ENCODE results near the gene SNX33.

SNX33 gene

GRCh38 chr15:75659928-75660645 is 12.4 kb downstream of the SNX33 start:
- Histone ChIP-seq H3K27me3 (ENCODE audit: insufficient read depth, poor library complexity, severe bottlenecking) (no peaks in the 10 kb centered on the region), H3K27ac (replicated peaks) (no peak overlapping the region), H3K4me3 (replicated peaks; ENCODE audit: insufficient read depth, low read length) (no peak overlapping the region)
- TF ChIP-seq, protein P1, sequence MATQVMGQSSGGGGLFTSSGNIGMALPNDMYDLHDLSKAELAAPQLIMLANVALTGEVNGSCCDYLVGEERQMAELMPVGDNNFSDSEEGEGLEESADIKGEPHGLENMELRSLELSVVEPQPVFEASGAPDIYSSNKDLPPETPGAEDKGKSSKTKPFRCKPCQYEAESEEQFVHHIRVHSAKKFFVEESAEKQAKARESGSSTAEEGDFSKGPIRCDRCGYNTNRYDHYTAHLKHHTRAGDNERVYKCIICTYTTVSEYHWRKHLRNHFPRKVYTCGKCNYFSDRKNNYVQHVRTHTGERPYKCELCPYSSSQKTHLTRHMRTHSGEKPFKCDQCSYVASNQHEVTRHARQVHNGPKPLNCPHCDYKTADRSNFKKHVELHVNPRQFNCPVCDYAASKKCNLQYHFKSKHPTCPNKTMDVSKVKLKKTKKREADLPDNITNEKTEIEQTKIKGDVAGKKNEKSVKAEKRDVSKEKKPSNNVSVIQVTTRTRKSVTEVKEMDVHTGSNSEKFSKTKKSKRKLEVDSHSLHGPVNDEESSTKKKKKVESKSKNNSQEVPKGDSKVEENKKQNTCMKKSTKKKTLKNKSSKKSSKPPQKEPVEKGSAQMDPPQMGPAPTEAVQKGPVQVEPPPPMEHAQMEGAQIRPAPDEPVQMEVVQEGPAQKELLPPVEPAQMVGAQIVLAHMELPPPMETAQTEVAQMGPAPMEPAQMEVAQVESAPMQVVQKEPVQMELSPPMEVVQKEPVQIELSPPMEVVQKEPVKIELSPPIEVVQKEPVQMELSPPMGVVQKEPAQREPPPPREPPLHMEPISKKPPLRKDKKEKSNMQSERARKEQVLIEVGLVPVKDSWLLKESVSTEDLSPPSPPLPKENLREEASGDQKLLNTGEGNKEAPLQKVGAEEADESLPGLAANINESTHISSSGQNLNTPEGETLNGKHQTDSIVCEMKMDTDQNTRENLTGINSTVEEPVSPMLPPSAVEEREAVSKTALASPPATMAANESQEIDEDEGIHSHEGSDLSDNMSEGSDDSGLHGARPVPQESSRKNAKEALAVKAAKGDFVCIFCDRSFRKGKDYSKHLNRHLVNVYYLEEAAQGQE (IDR thresholded peaks at IDR 0.05; ENCODE audit: insufficient replicate concordance, low read depth): no peak
- TF ChIP-seq GABPA (IDR thresholded peaks at IDR 0.05; ENCODE audit: low read depth): no peak
- TF ChIP-seq, protein P2, sequence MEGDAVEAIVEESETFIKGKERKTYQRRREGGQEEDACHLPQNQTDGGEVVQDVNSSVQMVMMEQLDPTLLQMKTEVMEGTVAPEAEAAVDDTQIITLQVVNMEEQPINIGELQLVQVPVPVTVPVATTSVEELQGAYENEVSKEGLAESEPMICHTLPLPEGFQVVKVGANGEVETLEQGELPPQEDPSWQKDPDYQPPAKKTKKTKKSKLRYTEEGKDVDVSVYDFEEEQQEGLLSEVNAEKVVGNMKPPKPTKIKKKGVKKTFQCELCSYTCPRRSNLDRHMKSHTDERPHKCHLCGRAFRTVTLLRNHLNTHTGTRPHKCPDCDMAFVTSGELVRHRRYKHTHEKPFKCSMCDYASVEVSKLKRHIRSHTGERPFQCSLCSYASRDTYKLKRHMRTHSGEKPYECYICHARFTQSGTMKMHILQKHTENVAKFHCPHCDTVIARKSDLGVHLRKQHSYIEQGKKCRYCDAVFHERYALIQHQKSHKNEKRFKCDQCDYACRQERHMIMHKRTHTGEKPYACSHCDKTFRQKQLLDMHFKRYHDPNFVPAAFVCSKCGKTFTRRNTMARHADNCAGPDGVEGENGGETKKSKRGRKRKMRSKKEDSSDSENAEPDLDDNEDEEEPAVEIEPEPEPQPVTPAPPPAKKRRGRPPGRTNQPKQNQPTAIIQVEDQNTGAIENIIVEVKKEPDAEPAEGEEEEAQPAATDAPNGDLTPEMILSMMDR (IDR thresholded peaks at IDR 0.05; ENCODE audit: insufficient read depth, low read length): no peak
- DNase-seq (ENCODE audit: low read depth in 1 of 2, low spot score in 1 of 2): no peak

- Histone ChIP-seq H3K4me3 (replicated peaks; ENCODE audit: insufficient read depth, low read length) (no peak overlapping the region), H3K27me3 (ENCODE audit: insufficient read depth, poor library complexity, severe bottlenecking) (no peaks in the 10 kb centered on the region), H3K27ac (replicated peaks) (no peak overlapping the region)
- TF ChIP-seq, protein P2 (IDR thresholded peaks at IDR 0.05; ENCODE audit: insufficient read depth, low read length): no peak
- no peak for TF ChIP-seq GABPA (IDR thresholded peaks at IDR 0.05; ENCODE audit: low read depth)
- no peak for TF ChIP-seq SPI1 (IDR thresholded peaks at IDR 0.05; ENCODE audit: borderline replicate concordance, low read depth)
- TF ChIP-seq, protein P1 (IDR thresholded peaks at IDR 0.05; ENCODE audit: insufficient replicate concordance, low read depth): no peak
- no peak for TF ChIP-seq POLR2AphosphoS5 (IDR thresholded peaks at IDR 0.05; ENCODE audit: low read depth)
- no peak for DNase-seq (ENCODE audit: low read depth in 1 of 2, low spot score in 1 of 2)
Observed at GRCh38 chr15:75661100-75661755, 13.5 kb downstream of the SNX33 start.

DNA sequence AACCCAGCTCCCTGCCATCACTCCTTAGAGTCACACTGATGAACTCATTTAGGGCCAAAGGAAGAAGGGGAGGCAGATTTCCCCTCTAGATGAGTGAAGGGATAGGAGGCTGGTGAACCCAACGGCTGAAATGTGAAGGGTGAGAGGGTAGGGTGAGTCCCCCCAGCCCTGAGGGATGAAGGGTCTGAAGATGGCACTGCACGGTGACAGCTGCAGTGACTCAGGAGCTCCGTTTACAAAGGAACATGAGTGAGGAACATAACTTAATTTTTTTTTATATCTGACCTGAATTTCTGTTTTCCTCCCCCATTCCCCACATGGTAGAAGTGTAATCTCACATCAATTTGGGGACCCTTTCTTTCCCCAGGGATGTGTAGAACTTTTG is 14.0 kb downstream of the SNX33 start:
- no peak overlapping the region for H3K27ac ChIP-seq (replicated peaks)
- no peaks in the 10 kb centered on the region for H3K27me3 ChIP-seq (ENCODE audit: insufficient read depth, poor library complexity, severe bottlenecking)
- no peak overlapping the region for H3K4me3 ChIP-seq (replicated peaks; ENCODE audit: insufficient read depth, low read length)
- no peak for DNase-seq (ENCODE audit: low read depth in 1 of 2, low spot score in 1 of 2)
- TF ChIP-seq GABPA (IDR thresholded peaks at IDR 0.05; ENCODE audit: low read depth) (no peak), POLR2AphosphoS5 (IDR thresholded peaks at IDR 0.05; ENCODE audit: low read depth) (no peak), SPI1 (IDR thresholded peaks at IDR 0.05; ENCODE audit: borderline replicate concordance, low read depth) (no peak)
- TF ChIP-seq, protein P1 (IDR thresholded peaks at IDR 0.05; ENCODE audit: insufficient replicate concordance, low read depth): no peak
- TF ChIP-seq, protein P2 (IDR thresholded peaks at IDR 0.05; ENCODE audit: insufficient read depth, low read length): no peak
